ENCODE data around the gene MMEL1.

GRCh38 chr1:2556277-2556677 lies 76.5 kb downstream of the MMEL1 start, which contains the start of gene TNFRSF14:
- TF ChIP-seq SMC3 (IDR thresholded peaks at IDR 0.05) (no peak), BHLHE40 (IDR thresholded peaks at IDR 0.05; ENCODE audit: low read depth, low read length) (no peak), JUN (IDR thresholded peaks at IDR 0.05) (no peak), CTCF (IDR thresholded peaks at IDR 0.05) (no peak), POLR2A (IDR thresholded peaks at IDR 0.05; ENCODE audit: low read length) (no peak), RAD21 (conservative IDR thresholded peaks at IDR 0.05 in 1 of 2, IDR thresholded peaks at IDR 0.05 in 1 of 2) (no peak), MAFK (IDR thresholded peaks at IDR 0.05; ENCODE audit: partially characterized antibody) (no peak)
